ENCODE results near the gene PDGFA. TPM values are rescaled to one million over a fixed set of nuclear protein-coding genes. Genes with fewer than 3 reads are reported as not detected.

PDGFA gene
- total and polyA plus RNA-seq, 4 donors: 21.8 to 40.6 (median 25.6) TPM

DNA sequence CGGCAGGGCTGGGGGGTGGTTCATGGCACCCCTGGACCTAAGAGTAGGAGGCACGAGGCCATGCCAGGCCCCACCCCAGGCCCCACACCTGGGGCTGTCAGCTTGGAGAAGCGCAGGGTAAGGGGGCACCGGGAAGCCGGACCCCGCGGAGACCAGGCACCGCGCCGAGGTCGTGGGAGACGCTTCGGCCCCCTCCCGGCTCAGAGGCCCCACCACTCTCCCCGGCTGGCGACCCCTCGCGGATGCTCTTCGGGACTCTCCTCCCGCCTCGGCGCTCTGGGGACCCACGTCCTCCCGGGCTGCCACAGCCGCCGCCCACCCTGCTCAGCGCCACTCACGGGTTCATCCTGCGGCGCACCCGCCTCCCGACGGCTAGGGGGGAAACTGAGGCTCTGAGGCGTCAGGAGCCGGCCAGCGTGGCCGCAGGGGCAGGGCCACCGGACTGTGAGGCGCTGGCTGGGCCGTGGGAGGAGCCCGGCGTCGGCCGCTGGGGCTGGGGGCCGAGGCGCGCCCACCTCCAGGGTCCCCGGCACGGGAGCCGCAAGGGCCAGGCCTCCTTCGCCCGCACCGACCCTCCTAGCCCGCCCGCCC lies 25.9 kb downstream of the PDGFA start:
- H3K27ac ChIP-seq (ENCODE audit: low read depth in 1 of 2, low read length in 1 of 2): no peak overlapping the region
- TF ChIP-seq, protein P1, sequence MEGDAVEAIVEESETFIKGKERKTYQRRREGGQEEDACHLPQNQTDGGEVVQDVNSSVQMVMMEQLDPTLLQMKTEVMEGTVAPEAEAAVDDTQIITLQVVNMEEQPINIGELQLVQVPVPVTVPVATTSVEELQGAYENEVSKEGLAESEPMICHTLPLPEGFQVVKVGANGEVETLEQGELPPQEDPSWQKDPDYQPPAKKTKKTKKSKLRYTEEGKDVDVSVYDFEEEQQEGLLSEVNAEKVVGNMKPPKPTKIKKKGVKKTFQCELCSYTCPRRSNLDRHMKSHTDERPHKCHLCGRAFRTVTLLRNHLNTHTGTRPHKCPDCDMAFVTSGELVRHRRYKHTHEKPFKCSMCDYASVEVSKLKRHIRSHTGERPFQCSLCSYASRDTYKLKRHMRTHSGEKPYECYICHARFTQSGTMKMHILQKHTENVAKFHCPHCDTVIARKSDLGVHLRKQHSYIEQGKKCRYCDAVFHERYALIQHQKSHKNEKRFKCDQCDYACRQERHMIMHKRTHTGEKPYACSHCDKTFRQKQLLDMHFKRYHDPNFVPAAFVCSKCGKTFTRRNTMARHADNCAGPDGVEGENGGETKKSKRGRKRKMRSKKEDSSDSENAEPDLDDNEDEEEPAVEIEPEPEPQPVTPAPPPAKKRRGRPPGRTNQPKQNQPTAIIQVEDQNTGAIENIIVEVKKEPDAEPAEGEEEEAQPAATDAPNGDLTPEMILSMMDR (IDR thresholded peaks at IDR 0.05; ENCODE audit: control extremely low read depth, extremely low read depth): no peak
- H3K36me3 ChIP-seq (ENCODE audit: control insufficient read depth in 4 of 4, insufficient read depth in 4 of 4, low read length in 4 of 4): peaks cover 0 to 10% (median 6%) of the 10 kb centered on the region in 4 donors
- no peak for DNase-seq
- peaks cover 0 to 10% (median 0%) of the 10 kb centered on the region in 5 donors for H3K4me1 ChIP-seq (ENCODE audit: control insufficient read depth in 5 of 5, insufficient read depth in 5 of 5, low read length in 5 of 5)
- H3K27me3 ChIP-seq (ENCODE audit: control insufficient read depth in 3 of 3, insufficient read depth in 3 of 3, low read length in 2 of 3): no peaks in the 10 kb centered on the region
- no peak for ATAC-seq (ENCODE audit: insufficient read depth, low FRiP score)
- H3K9me3 ChIP-seq (ENCODE audit: control insufficient read depth in 4 of 4, insufficient read depth in 3 of 4, low read length in 3 of 4): no peaks in the 10 kb centered on the region
- 92 to 97% methylated on average over 38 to 55 of the region's 55 CpGs for WGBS, 2 donors
- H3K4me3 ChIP-seq: no peak overlapping the region
- H3K9ac ChIP-seq (ENCODE audit: insufficient read depth in 1 of 2, low read length in 2 of 2): no peak overlapping the region

DNA sequence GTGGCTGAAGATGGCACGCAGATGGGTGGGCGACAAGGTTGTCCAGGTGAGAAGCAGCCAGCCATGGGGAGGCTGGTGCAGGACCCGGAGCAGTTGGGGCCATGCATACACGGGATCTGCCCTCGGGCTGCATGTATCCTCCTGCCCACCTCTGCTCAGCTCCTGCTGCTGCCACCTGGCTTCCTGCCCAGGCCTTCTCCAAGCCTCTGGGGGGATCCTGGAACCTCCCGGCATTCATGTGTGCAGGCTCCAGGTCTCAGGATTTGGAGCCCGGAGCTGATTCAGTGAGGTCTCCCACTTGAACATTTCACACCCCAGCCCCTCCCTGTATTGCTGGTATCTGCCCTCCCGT lies 27.0 kb downstream of the PDGFA start:
- Histone ChIP-seq H3K27me3 (ENCODE audit: control insufficient read depth in 3 of 3, insufficient read depth in 3 of 3, low read length in 2 of 3) (no peaks in the 10 kb centered on the region), H3K27ac (ENCODE audit: low read depth in 1 of 2, low read length in 1 of 2) (no peak overlapping the region), H3K4me1 (ENCODE audit: control insufficient read depth in 5 of 5, insufficient read depth in 5 of 5, low read length in 5 of 5) (peaks cover 0 to 10% (median 0%) of the 10 kb centered on the region in 5 donors), H3K9me3 (ENCODE audit: control insufficient read depth in 4 of 4, insufficient read depth in 3 of 4, low read length in 3 of 4) (no peaks in the 10 kb centered on the region), H3K36me3 (ENCODE audit: control insufficient read depth in 4 of 4, insufficient read depth in 4 of 4, low read length in 4 of 4) (peaks cover 0 to 7% (median 1%) of the 10 kb centered on the region in 4 donors), H3K9ac (ENCODE audit: insufficient read depth in 1 of 2, low read length in 2 of 2) (no peak overlapping the region), H3K4me3 (no peak overlapping the region)
- no peak for ATAC-seq (ENCODE audit: insufficient read depth, low FRiP score)
- TF ChIP-seq, protein P1 (IDR thresholded peaks at IDR 0.05; ENCODE audit: control extremely low read depth, extremely low read depth): no peak
- DNase-seq: peak in 1 of 3 donors; percentile 57
- 88 to 95% methylated on average over 8 of the region's 8 CpGs for WGBS, 2 donors

DNA sequence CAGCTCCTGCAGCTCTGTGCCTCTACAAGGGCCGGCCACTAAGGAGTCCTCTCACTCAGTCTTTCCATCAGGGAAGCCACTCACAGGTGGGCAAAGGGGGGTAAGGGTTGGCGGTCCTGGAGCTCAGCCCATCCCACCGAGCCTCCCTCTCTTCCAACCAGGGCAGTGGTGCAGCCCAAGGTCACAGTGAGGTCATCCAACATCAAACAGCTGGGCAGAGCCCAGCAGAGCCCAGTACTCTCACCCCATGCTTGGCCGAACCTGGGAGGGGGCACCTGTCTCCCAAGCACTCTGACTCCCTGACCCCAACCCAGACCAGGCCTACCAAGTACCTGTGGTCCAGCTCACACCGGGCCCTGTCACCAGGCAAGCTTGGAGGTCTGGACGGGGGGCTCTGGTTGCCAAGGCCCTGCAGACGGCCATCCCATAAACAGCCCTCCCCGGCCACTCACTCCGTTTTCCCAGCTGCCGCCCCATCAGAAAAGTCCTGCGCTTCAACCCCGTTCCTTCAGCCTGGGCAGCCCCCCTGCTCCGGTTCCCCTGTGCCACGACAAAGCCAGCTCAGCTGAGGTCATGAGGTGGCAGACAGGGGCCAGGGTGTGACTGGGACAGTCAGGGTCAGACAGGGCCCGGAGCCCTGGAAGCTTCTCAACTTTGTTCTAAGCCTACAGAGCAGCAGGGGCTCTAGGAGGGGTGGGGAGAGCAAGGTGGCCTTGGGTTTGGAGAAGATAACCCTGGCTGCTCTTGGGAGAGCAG lies 27.5 kb downstream of the PDGFA start:
- Histone ChIP-seq H3K9ac (ENCODE audit: insufficient read depth in 1 of 2, low read length in 2 of 2) (no peak overlapping the region), H3K27me3 (ENCODE audit: control insufficient read depth in 3 of 3, insufficient read depth in 3 of 3, low read length in 2 of 3) (no peaks in the 10 kb centered on the region), H3K4me1 (ENCODE audit: control insufficient read depth in 5 of 5, insufficient read depth in 5 of 5, low read length in 5 of 5) (peaks cover 0 to 10% (median 0%) of the 10 kb centered on the region in 5 donors), H3K36me3 (ENCODE audit: control insufficient read depth in 4 of 4, insufficient read depth in 4 of 4, low read length in 4 of 4) (peaks cover 0 to 5% (median 0%) of the 10 kb centered on the region in 4 donors), H3K9me3 (ENCODE audit: control insufficient read depth in 4 of 4, insufficient read depth in 3 of 4, low read length in 3 of 4) (no peaks in the 10 kb centered on the region), H3K27ac (ENCODE audit: low read depth in 1 of 2, low read length in 1 of 2) (no peak overlapping the region), H3K4me3 (no peak overlapping the region)
- TF ChIP-seq, protein P1 (IDR thresholded peaks at IDR 0.05; ENCODE audit: control extremely low read depth, extremely low read depth): no peak
- 90 to 94% methylated on average over 15 of the region's 15 CpGs for WGBS, 2 donors
- ATAC-seq (ENCODE audit: insufficient read depth, low FRiP score) (no peak), DNase-seq (no peak)
